Glutamatergic neuron (in vitro differentiated cells): ENCODE results near the gene GNAI1. TPM values are rescaled to one million over a fixed set of nuclear protein-coding genes. Genes with fewer than 3 reads are reported as not detected.

Experiments used
- DNase-seq: peaks from one replicate; pipeline ENCODE4 v3.0.0; 2022
- H3K27ac Mint-ChIP-seq: one replicate; pipeline ENCODE4 v1.8.0; 2020; ENCODE audit warnings: mild to moderate bottlenecking, mixed read lengths, inconsistent platforms; ENCODE audit not compliant: unreplicated experiment
- H3K27me3 Mint-ChIP-seq: one replicate; pipeline ENCODE4 v1.8.0; 2020; ENCODE audit warnings: mild to moderate bottlenecking, moderate library complexity, mixed read lengths, inconsistent platforms; ENCODE audit not compliant: unreplicated experiment
- H3K36me3 Mint-ChIP-seq: one replicate; pipeline ENCODE4 v1.8.0; 2020; ENCODE audit warnings: mild to moderate bottlenecking, mixed read lengths, inconsistent platforms; ENCODE audit not compliant: unreplicated experiment
- H3K4me1 Mint-ChIP-seq: one replicate; pipeline ENCODE4 v1.8.0; 2020; ENCODE audit warnings: mild to moderate bottlenecking, low read depth, mixed read lengths, inconsistent platforms; ENCODE audit not compliant: unreplicated experiment
- H3K4me3 Mint-ChIP-seq: one replicate; pipeline ENCODE4 v1.8.0; 2020; ENCODE audit warnings: mild to moderate bottlenecking, mixed read lengths, inconsistent platforms; ENCODE audit not compliant: unreplicated experiment
- H3K9me3 Mint-ChIP-seq: one replicate; pipeline ENCODE4 v1.8.0; 2020; ENCODE audit warnings: mild to moderate bottlenecking, moderate library complexity, mixed read lengths, inconsistent platforms; ENCODE audit not compliant: unreplicated experiment
- total RNA-seq: library from RNA; stranded (reverse); fragmentation: NEBNext Ultra II Directional; extraction: Animal tissue kit (Norgen Biotek cat#: 25700); gene quantifications from one replicate; pipeline ENCODE4 v1.2.1, GENCODE V29; 2021; ENCODE audit not compliant: unreplicated experiment
- TF ChIP-seq, protein P1 (sequence below): fragments of 200-600 bp; sonication (generic); IDR thresholded peaks from one replicate; pipeline ENCODE4 v1.5.0; 2021; ENCODE audit not compliant: partially characterized antibody, unreplicated experiment

Gene GNAI1
- total RNA-seq, 1 donor from 2014 or later: 61.9 TPM

DNA sequence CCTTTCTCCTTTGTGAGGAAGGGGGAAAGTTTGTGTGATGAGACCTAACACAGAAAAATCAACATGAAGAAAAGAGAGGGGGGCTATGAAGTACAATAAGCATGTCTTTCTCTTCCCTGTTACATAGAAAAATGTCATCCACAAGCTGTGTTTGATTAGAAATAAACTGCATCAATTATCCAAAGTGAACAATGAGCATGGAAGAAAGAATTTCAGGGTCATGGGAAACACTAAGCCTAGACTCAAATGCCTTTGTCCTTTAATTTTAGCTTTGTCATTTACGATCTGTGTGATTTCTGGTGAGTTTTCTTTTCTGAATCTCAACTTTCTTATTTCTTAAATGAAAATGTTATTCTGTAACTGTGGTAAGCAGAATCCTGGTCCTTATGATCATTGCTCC lies 121.0 kb downstream of the GNAI1 start:
- TF ChIP-seq, protein P1, sequence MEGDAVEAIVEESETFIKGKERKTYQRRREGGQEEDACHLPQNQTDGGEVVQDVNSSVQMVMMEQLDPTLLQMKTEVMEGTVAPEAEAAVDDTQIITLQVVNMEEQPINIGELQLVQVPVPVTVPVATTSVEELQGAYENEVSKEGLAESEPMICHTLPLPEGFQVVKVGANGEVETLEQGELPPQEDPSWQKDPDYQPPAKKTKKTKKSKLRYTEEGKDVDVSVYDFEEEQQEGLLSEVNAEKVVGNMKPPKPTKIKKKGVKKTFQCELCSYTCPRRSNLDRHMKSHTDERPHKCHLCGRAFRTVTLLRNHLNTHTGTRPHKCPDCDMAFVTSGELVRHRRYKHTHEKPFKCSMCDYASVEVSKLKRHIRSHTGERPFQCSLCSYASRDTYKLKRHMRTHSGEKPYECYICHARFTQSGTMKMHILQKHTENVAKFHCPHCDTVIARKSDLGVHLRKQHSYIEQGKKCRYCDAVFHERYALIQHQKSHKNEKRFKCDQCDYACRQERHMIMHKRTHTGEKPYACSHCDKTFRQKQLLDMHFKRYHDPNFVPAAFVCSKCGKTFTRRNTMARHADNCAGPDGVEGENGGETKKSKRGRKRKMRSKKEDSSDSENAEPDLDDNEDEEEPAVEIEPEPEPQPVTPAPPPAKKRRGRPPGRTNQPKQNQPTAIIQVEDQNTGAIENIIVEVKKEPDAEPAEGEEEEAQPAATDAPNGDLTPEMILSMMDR: no peak
- H3K27ac Mint-ChIP-seq: no peak overlapping the region
- no peak for DNase-seq
- no peaks in the 10 kb centered on the region for H3K27me3 Mint-ChIP-seq
- H3K4me3 Mint-ChIP-seq: no peak overlapping the region
- H3K9me3 Mint-ChIP-seq: peaks cover 1% of the 10 kb centered on the region
- H3K36me3 Mint-ChIP-seq: no peaks in the 10 kb centered on the region
- H3K4me1 Mint-ChIP-seq: no peaks in the 10 kb centered on the region

DNA sequence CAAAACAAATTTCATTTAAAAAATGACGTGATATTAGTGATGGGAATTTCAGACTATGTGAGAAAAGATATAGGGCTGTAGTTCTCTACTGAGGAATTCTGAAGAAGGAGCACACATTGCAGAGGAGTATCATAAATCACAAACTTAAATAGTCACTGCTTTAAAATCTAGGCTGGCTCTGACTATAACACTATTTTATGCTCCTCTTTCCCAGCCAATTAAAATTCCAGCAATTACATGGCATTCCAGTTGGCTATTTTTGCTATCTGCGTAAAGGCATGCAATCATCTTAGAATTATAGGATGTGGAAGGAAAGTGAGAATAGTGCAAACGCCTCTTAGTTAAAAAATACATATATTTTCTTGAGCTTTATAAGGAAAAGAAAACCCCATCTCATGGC lies 123.1 kb downstream of the GNAI1 start:
- Mint-ChIP-seq H3K9me3 (peaks cover 1% of the 10 kb centered on the region), H3K27ac (no peak overlapping the region), H3K36me3 (no peaks in the 10 kb centered on the region), H3K27me3 (no peaks in the 10 kb centered on the region), H3K4me1 (no peaks in the 10 kb centered on the region), H3K4me3 (no peak overlapping the region)
- no peak for DNase-seq
- TF ChIP-seq, protein P1: no peak

DNA sequence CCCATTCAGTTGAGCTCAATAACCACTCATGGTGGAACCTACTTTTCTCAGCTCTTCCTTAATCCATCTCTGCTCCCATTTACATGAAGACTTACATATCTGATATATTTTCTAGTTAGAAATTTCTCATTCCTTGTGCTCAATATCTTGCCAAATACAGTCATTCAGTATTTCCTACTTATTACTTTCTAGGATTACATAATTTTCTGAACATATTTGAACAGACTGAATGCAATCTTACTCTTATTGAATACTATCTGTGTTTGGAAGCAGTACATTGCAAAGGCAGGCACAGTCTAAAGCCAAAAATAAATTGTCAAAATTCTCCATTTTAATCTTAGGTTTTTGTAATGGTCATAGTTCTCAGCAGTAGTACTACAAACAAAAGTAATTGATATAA lies 126.0 kb downstream of the GNAI1 start:
- TF ChIP-seq, protein P1: no peak
- no peak overlapping the region for H3K4me3 Mint-ChIP-seq
- no peaks in the 10 kb centered on the region for H3K36me3 Mint-ChIP-seq
- H3K9me3 Mint-ChIP-seq: no peaks in the 10 kb centered on the region
- no peak for DNase-seq
- H3K27me3 Mint-ChIP-seq: no peaks in the 10 kb centered on the region
- H3K4me1 Mint-ChIP-seq: no peaks in the 10 kb centered on the region
- H3K27ac Mint-ChIP-seq: no peak overlapping the region

DNA sequence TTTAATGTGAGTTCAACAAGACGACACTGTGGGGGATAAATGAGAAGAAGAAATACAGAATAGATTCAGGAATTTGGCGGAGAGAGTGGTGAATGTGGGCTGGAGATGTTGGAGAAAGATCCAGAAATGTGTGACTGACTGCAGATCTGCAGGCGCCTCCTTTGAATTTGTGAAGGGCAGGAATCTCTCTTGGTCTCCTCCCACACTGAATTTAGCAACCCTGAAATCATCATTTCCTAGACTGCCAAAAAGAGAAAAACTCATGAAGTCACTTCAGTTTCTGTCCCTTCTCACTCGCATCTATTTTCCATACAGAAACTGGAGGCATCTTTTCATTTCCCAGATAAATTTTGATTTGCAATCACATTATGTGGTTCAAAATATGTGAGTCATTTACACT lies 128.7 kb downstream of the GNAI1 start:
- TF ChIP-seq, protein P1: no peak
- no peaks in the 10 kb centered on the region for H3K4me1 Mint-ChIP-seq
- H3K27me3 Mint-ChIP-seq: no peaks in the 10 kb centered on the region
- no peaks in the 10 kb centered on the region for H3K9me3 Mint-ChIP-seq
- DNase-seq: no peak
- no peaks in the 10 kb centered on the region for H3K36me3 Mint-ChIP-seq
- H3K4me3 Mint-ChIP-seq: no peak overlapping the region
- no peak overlapping the region for H3K27ac Mint-ChIP-seq

DNA sequence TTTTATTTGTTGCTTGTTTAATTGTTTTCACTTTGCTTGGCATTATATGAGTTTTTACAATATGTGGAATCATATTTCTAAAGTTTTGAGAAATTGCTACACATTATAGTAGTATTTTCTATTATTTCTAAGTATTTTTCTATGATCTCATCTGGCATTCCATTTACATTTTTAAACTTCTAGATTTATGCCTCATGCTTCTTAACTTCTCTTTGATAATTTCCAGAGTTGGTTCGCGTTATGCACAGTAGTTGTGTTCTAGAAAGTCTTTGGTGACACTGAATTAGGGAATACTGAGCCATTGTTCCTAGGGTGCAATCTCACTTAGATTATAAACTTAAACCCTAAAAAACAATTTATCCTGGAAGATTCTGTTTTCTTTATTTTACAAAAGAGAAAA lies 129.2 kb downstream of the GNAI1 start:
- Mint-ChIP-seq H3K27me3 (no peaks in the 10 kb centered on the region), H3K4me3 (no peak overlapping the region), H3K36me3 (no peaks in the 10 kb centered on the region), H3K4me1 (no peaks in the 10 kb centered on the region), H3K9me3 (no peaks in the 10 kb centered on the region), H3K27ac (no peak overlapping the region)
- TF ChIP-seq, protein P1: no peak
- DNase-seq: no peak
